GM12878 (cell line): ENCODE results near the gene FREM2. TPM values are rescaled to one million over a fixed set of nuclear protein-coding genes. Genes with fewer than 3 reads are reported as not detected.

Source experiments
- ATAC-seq: fragments of 200-7000 bp; cut with Tn5 transposase; 3 replicates; pipeline ENCODE4 v1.9.1; 2020; ENCODE audit warnings: mild to moderate bottlenecking, moderate library complexity
- BruUV-seq: library from RNA; stranded (reverse); fragments of 400-500 nt; replicated peaks from 2 replicates; lab custom pipeline; 2021; lab: Mats Ljungman, UMichigan
- CTCF ChIA-PET: fragments of 300-600 bp; sonication (Branson Sonifier 250); formaldehyde crosslinking; extraction: SDS; loops from one replicate; lab custom pipeline; 2021; ENCODE audit warnings: inconsistent platforms; lab: Yijun Ruan, JAX
- POLR2A ChIA-PET: fragments of 350-600 bp; formaldehyde crosslinking; extraction: SDS; loops from one replicate; lab custom pipeline; 2021; ENCODE audit warnings: inconsistent platforms; lab: Charles Lee
- RAD21 ChIA-PET: fragments of 300-600 bp; sonication (Branson Sonifier 250); formaldehyde crosslinking; loops from one replicate; lab custom pipeline; 2023; ENCODE audit warnings: antibody characterized with exemption; ENCODE audit not compliant: unreplicated experiment; lab: Charles Lee
- SMC1A ChIA-PET: fragments of 300-600 bp; sonication (Branson Sonifier 250); formaldehyde crosslinking; loops from one replicate; lab custom pipeline; 2023; ENCODE audit not compliant: unreplicated experiment, uncharacterized antibody; lab: Charles Lee
- DNase-seq: peaks from one replicate; pipeline ENCODE4 v3.0.0-alpha.2; 2011; ENCODE audit warnings: low read depth, low spot score
- FAIRE-seq: peaks from 3 replicates; lab custom pipeline; 2011; peaks lifted over from hg19 to GRCh38; lab: Jason Lieb, UNC
- H2AFZ ChIP-seq: 2 replicates; pipeline ENCODE4 v1.6.0; 2011; ENCODE audit warnings: low read depth, low read length, control low read depth; ENCODE audit not compliant: control insufficient read depth
- H3K27ac ChIP-seq: 2 replicates; pipeline ENCODE4 v1.5.1; 2011; ENCODE audit warnings: control low read depth; ENCODE audit not compliant: control insufficient read depth, insufficient read depth
- H3K27me3 ChIP-seq, 2 experiments: replicated peaks in 1 of 2; 2 replicates each; pipeline versions ENCODE4 v1.6.0 to v1.6.1; 2011; ENCODE audit warnings: low read length in 1 of 2; ENCODE audit not compliant: control insufficient read depth in 2 of 2, insufficient read depth in 2 of 2
- H3K36me3 ChIP-seq, 2 experiments: 2 replicates each; pipeline ENCODE4 v1.5.1; 2011; ENCODE audit warnings: low read length in 1 of 2; ENCODE audit not compliant: control insufficient read depth in 2 of 2, insufficient read depth in 2 of 2
- H3K4me1 ChIP-seq: 2 replicates; pipeline ENCODE4 v1.6.1; 2011; ENCODE audit warnings: mild to moderate bottlenecking, low read length, moderate library complexity, mixed read lengths; ENCODE audit not compliant: control insufficient read depth, insufficient read depth
- H3K4me2 ChIP-seq: 2 replicates; pipeline ENCODE4 v1.6.0; 2011; ENCODE audit warnings: control low read depth; ENCODE audit not compliant: control insufficient read depth, insufficient read depth
- H3K4me3 ChIP-seq: fragments of 200-600 bp; sonication (generic); 2 replicates; pipeline ENCODE4 v1.5.1; 2016
- H3K79me2 ChIP-seq: 2 replicates; pipeline ENCODE4 v1.6.0; 2011; ENCODE audit warnings: low read length; ENCODE audit not compliant: control insufficient read depth, insufficient read depth
- H3K9ac ChIP-seq: 2 replicates; pipeline ENCODE4 v1.8.0; 2011; ENCODE audit warnings: low read length, control low read depth, mixed read lengths; ENCODE audit not compliant: control insufficient read depth, insufficient read depth
- H3K9me3 ChIP-seq: replicated peaks from 3 replicates; pipeline ENCODE4 v1.5.1; 2011; ENCODE audit warnings: mild to moderate bottlenecking, low read length; ENCODE audit not compliant: control insufficient read depth, insufficient read depth
- H4K20me1 ChIP-seq: 2 replicates; pipeline ENCODE4 v1.6.0; 2011; ENCODE audit not compliant: control insufficient read depth, insufficient read depth
- BACH1 ChIP-seq: fragments of 450-650 bp; IDR thresholded peaks from 2 replicates; pipeline ENCODE4 v1.6.1; 2017; ENCODE audit warnings: mild to moderate bottlenecking, borderline replicate concordance
- BCL11A ChIP-seq: IDR thresholded peaks from 2 replicates; pipeline ENCODE4 v1.6.1; 2011; ENCODE audit warnings: low read depth, low read length
- E2F4 ChIP-seq: IDR thresholded peaks from 2 replicates; pipeline ENCODE4 v1.6.1; 2012; ENCODE audit warnings: low read depth, low read length, improper control_type of control experiment
- E4F1 ChIP-seq: fragments of 450-650 bp; IDR thresholded peaks from 2 replicates; pipeline ENCODE4 v1.6.1; 2018; ENCODE audit warnings: borderline replicate concordance, mild to moderate bottlenecking; ENCODE audit not compliant: partially characterized antibody
- ESRRA ChIP-seq: IDR thresholded peaks from 2 replicates; pipeline ENCODE4 v1.6.1; 2012; ENCODE audit warnings: mild to moderate bottlenecking, low read length, improper control_type of control experiment
- NBN ChIP-seq: fragments of 450-650 bp; IDR thresholded peaks from 2 replicates; pipeline ENCODE4 v1.6.1; 2016
- NFXL1 ChIP-seq: fragments of 450-650 bp; IDR thresholded peaks from 2 replicates; pipeline ENCODE4 v1.6.1; 2017; ENCODE audit warnings: antibody characterized with exemption, mild to moderate bottlenecking, borderline replicate concordance
- NR2C1 ChIP-seq: fragments of 450-650 bp; IDR thresholded peaks from 2 replicates; pipeline ENCODE4 v1.6.1; 2017; ENCODE audit warnings: antibody characterized with exemption, mild to moderate bottlenecking, moderate library complexity
- RCOR1 ChIP-seq: conservative IDR thresholded peaks from 2 replicates; pipeline ENCODE4 v1.6.1; 2012; ENCODE audit warnings: low read depth, low read length, improper control_type of control experiment
- SP1 ChIP-seq: IDR thresholded peaks from one replicate; pipeline ENCODE4 v1.6.1; 2011; ENCODE audit warnings: low read depth, low read length
- SPI1 ChIP-seq: IDR thresholded peaks from 2 replicates; pipeline ENCODE4 v1.6.1; 2011; ENCODE audit warnings: low read depth, mild to moderate bottlenecking, low read length, moderate library complexity, borderline replicate concordance; ENCODE audit not compliant: insufficient read depth
- SREBF2 ChIP-seq: IDR thresholded peaks from 2 replicates; pipeline ENCODE4 v1.6.1; 2012; ENCODE audit warnings: mild to moderate bottlenecking, low read length
- TCF12 ChIP-seq: IDR thresholded peaks from 2 replicates; pipeline ENCODE4 v1.6.1; 2011; ENCODE audit warnings: low read depth, mild to moderate bottlenecking, low read length
- YBX1 ChIP-seq: fragments of 450-650 bp; IDR thresholded peaks from 2 replicates; pipeline ENCODE4 v1.6.1; 2016; ENCODE audit warnings: antibody characterized with exemption
- ZNF274 ChIP-seq: IDR thresholded peaks from one replicate; pipeline ENCODE4 v1.8.0; 2011; ENCODE audit not compliant: insufficient read length, insufficient read depth
- WGBS: methylation state at CpG from one replicate; pipeline ENCODE4 v1.1.6; 2016; ENCODE audit warnings: low lambda C conversion rate; ENCODE audit not compliant: insufficient replicate concordance, insufficient coverage; ENCODE audit errors: missing lambda C conversion rate; 5-methylcytosine and 5-hydroxymethylcytosine counted together
- in situ Hi-C: fragments of 300-500 bp; cut with MboI; formaldehyde crosslinking; loops from 9 replicates; pipeline ENCODE4 v1.14.3; 2018; ENCODE audit warnings: mixed read lengths
- intact Hi-C: fragments of 100-400 bp; cut with micrococcal nuclease; formaldehyde crosslinking; loops from one replicate; pipeline ENCODE4 v1.14.2; 2022; ENCODE audit not compliant: unreplicated experiment
- polyA plus RNA-seq, 11 experiments: library from polyadenylated mRNA; depleted of rRNA in 4 of 11; unstranded in 6 of 11; stranded (reverse) in 5 of 11; fragments of >200 nt; fragmentation: Nextera tagmentation in 4 of 11; fragmentation: Illumina TruSeq in 1 of 11; extraction: Ambion mirVana in 4 of 11; extraction: Trizol in 1 of 11; gene quantifications; 1 replicate in 1 of 11; 2 replicates in 10 of 11; pipeline versions ENCODE4 v1.2.1 to v1.2.3, GENCODE V29; 2011 to 2016; ENCODE audit warnings: inconsistent platforms in 2 of 11, missing spikeins in 2 of 11, low read depth in 1 of 11
- total RNA-seq, 4 experiments: library from RNA; depleted of rRNA in 3 of 4; stranded (reverse); fragments of >200 nt in 3 of 4; fragmentation: Illumina TruSeq in 1 of 4; extraction: Trizol in 1 of 4; gene quantifications; 2 replicates each; pipeline versions ENCODE4 v1.2.1 to v1.2.3, GENCODE V29; 2013 to 2021
- TF ChIP-seq, protein P1 (sequence below): fragments of 450-650 bp; IDR thresholded peaks from 2 replicates; pipeline ENCODE4 v1.6.1; 2016; ENCODE audit warnings: mild to moderate bottlenecking
- TF ChIP-seq, protein P2 (sequence below): IDR thresholded peaks from 2 replicates; pipeline ENCODE4 v1.6.1; 2011; ENCODE audit warnings: mild to moderate bottlenecking, low read depth, low read length, moderate library complexity; ENCODE audit not compliant: insufficient replicate concordance
- TF ChIP-seq, protein P3 (sequence below): fragments of 450-650 bp; IDR thresholded peaks from 2 replicates; pipeline ENCODE4 v1.6.1; 2017; ENCODE audit warnings: low read depth, mild to moderate bottlenecking, moderate library complexity

FREM2 gene
- total and polyA plus RNA-seq, 10 of the 15 experiments (the other 5 are each of a cell fraction or from before 2014, with no cell fraction given) = 0.02 to 0.12 (median 0.05) TPM; not detected in 2

GRCh38 chr13:38803531-38803930, 116.7 kb downstream of the FREM2 start:
- in situ Hi-C loops (loop anchor here (5.0 kb wide), 1 partner anchor 49 kb away; no protein-coding TSS in a partner anchor), intact Hi-C loops (no loop called here)
- H3K9ac ChIP-seq = no peak overlapping the region
- TF ChIP-seq BACH1 (no peak), YBX1 (no peak), RCOR1 (no peak), ZNF274 (no peak), E4F1 (no peak), ESRRA (no peak), NFXL1 (no peak), TCF12 (no peak), SP1 (no peak), SPI1 (no peak), NBN (no peak), NR2C1 (no peak), BCL11A (no peak), E2F4 (no peak), SREBF2 (no peak)
- TF ChIP-seq, protein P1, sequence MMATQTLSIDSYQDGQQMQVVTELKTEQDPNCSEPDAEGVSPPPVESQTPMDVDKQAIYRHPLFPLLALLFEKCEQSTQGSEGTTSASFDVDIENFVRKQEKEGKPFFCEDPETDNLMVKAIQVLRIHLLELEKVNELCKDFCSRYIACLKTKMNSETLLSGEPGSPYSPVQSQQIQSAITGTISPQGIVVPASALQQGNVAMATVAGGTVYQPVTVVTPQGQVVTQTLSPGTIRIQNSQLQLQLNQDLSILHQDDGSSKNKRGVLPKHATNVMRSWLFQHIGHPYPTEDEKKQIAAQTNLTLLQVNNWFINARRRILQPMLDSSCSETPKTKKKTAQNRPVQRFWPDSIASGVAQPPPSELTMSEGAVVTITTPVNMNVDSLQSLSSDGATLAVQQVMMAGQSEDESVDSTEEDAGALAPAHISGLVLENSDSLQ = no peak
- TF ChIP-seq, protein P2, sequence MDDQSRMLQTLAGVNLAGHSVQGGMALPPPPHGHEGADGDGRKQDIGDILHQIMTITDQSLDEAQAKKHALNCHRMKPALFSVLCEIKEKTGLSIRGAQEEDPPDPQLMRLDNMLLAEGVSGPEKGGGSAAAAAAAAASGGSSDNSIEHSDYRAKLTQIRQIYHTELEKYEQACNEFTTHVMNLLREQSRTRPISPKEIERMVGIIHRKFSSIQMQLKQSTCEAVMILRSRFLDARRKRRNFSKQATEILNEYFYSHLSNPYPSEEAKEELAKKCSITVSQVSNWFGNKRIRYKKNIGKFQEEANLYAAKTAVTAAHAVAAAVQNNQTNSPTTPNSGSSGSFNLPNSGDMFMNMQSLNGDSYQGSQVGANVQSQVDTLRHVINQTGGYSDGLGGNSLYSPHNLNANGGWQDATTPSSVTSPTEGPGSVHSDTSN = no peak
- TF ChIP-seq, protein P3, sequence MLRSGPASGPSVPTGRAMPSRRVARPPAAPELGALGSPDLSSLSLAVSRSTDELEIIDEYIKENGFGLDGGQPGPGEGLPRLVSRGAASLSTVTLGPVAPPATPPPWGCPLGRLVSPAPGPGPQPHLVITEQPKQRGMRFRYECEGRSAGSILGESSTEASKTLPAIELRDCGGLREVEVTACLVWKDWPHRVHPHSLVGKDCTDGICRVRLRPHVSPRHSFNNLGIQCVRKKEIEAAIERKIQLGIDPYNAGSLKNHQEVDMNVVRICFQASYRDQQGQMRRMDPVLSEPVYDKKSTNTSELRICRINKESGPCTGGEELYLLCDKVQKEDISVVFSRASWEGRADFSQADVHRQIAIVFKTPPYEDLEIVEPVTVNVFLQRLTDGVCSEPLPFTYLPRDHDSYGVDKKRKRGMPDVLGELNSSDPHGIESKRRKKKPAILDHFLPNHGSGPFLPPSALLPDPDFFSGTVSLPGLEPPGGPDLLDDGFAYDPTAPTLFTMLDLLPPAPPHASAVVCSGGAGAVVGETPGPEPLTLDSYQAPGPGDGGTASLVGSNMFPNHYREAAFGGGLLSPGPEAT = no peak
- H3K27ac ChIP-seq = no peak overlapping the region
- CTCF ChIA-PET = no interaction called here
- RAD21 ChIA-PET = no interaction called here
- H3K9me3 ChIP-seq = no peaks in the 10 kb centered on the region; the same call in 2 of the 3 replicates
- no peaks in the 10 kb centered on the region for H4K20me1 ChIP-seq
- SMC1A ChIA-PET = interaction anchor here (1.0 to 4.0 kb wide), 2 partner anchors 13 to 39 kb away, joined by 3 to 13 read pairs; no protein-coding TSS in a partner anchor
- H3K4me3 ChIP-seq = no peak overlapping the region
- no peaks in the 10 kb centered on the region for H3K36me3 ChIP-seq
- 5% methylated on average over 2 of the region's 2 CpGs for WGBS
- ATAC-seq (no peak), DNase-seq (no peak), FAIRE-seq (no peak)
- no peaks in the 10 kb centered on the region for H3K4me1 ChIP-seq
- H3K4me2 ChIP-seq = no peak overlapping the region
- POLR2A ChIA-PET = no interaction called here
- no peaks in the 10 kb centered on the region for H3K79me2 ChIP-seq
- H3K27me3 ChIP-seq = no peaks in the 10 kb centered on the region
- BruUV-seq = no TSS peak
- H2AFZ ChIP-seq = no peak overlapping the region
